IMR-90 (cell line): Measurements from ENCODE around the gene FOSB. TPM values are rescaled to one million over a fixed set of nuclear protein-coding genes. Genes with fewer than 3 reads are reported as not detected.

ENCODE experiments used
- ATAC-seq: fragments of 200-7000 bp; cut with Tn5 transposase; 2 replicates; pipeline ENCODE4 v1.9.1; 2020; ENCODE audit warnings: low read depth, mild to moderate bottlenecking, moderate library complexity
- BruUV-seq: library from RNA; stranded (reverse); fragments of 400-500 nt; replicated peaks from 2 replicates; lab custom pipeline; 2021; lab: Mats Ljungman, UMichigan
- CTCF ChIA-PET: fragments of 300-600 bp; formaldehyde crosslinking; extraction: SDS; loops from one replicate; lab custom pipeline; 2021; ENCODE audit warnings: antibody characterized with exemption; lab: Yijun Ruan, JAX
- POLR2A ChIA-PET: fragments of 300-600 bp; sonication (Branson Sonifier 250); formaldehyde crosslinking; loops from one replicate; lab custom pipeline; 2022; ENCODE audit warnings: antibody characterized with exemption; ENCODE audit not compliant: unreplicated experiment; lab: Charles Lee
- DNase-seq: peaks from one replicate; pipeline ENCODE4 v3.0.0; 2013
- H2AFZ ChIP-seq: replicated peaks from 2 replicates; pipeline ENCODE3; 2013; ENCODE audit warnings: low read length, mild to moderate bottlenecking; ENCODE audit not compliant: poor library complexity
- H2AK5ac ChIP-seq: 2 replicates; pipeline ENCODE4 v1.6.1; 2013; ENCODE audit warnings: low read depth, low read length, inconsistent platforms
- H2AK9ac ChIP-seq: replicated peaks from 2 replicates; pipeline ENCODE3; 2013; ENCODE audit warnings: mild to moderate bottlenecking, low read depth, low read length, moderate library complexity; ENCODE audit not compliant: poor library complexity
- H2BK120ac ChIP-seq: 2 replicates; pipeline ENCODE4 v1.6.1; 2013; ENCODE audit warnings: low read depth, low read length, inconsistent platforms
- H2BK15ac ChIP-seq: 3 replicates; pipeline ENCODE4 v1.6.1; 2013; ENCODE audit warnings: low read depth, low read length, inconsistent platforms
- H2BK20ac ChIP-seq: 2 replicates; pipeline ENCODE4 v1.6.1; 2013; ENCODE audit warnings: low read depth, mild to moderate bottlenecking, inconsistent platforms, low read length, moderate library complexity
- H2BK5ac ChIP-seq: 2 replicates; pipeline ENCODE4 v1.6.1; 2013; ENCODE audit warnings: mild to moderate bottlenecking, low read depth, low read length, inconsistent platforms; ENCODE audit not compliant: poor library complexity, severe bottlenecking
- H3K14ac ChIP-seq: replicated peaks from 2 replicates; pipeline ENCODE4 v1.6.1; 2013; ENCODE audit warnings: low read depth, low read length, inconsistent platforms
- H3K18ac ChIP-seq: 2 replicates; pipeline ENCODE4 v1.6.1; 2013; ENCODE audit warnings: low read depth, low read length, control low read depth
- H3K23ac ChIP-seq: 2 replicates; pipeline ENCODE4 v1.6.1; 2013; ENCODE audit warnings: low read depth, low read length, inconsistent platforms
- H3K27ac ChIP-seq: 2 replicates; pipeline ENCODE4 v1.5.1; 2013; ENCODE audit warnings: mild to moderate bottlenecking, control low read depth, low read length; ENCODE audit not compliant: insufficient read depth
- H3K27me3 ChIP-seq: 2 replicates; pipeline ENCODE4 v1.6.1; 2013; ENCODE audit warnings: low read length; ENCODE audit not compliant: control insufficient read depth, insufficient read depth
- H3K36me3 ChIP-seq: 2 replicates; pipeline ENCODE4 v1.6.1; 2013; ENCODE audit warnings: low read length, mixed read lengths; ENCODE audit not compliant: control insufficient read depth, insufficient read depth
- H3K4ac ChIP-seq: 2 replicates; pipeline ENCODE4 v1.6.1; 2013; ENCODE audit warnings: low read depth, low read length, inconsistent platforms
- H3K4me1 ChIP-seq: 2 replicates; pipeline ENCODE4 v1.6.1; 2013; ENCODE audit warnings: low read length, mixed read lengths; ENCODE audit not compliant: control insufficient read depth, insufficient read depth
- H3K4me2 ChIP-seq: 2 replicates; pipeline ENCODE4 v1.6.1; 2013; ENCODE audit warnings: low read depth, mild to moderate bottlenecking, control low read depth, low read length, moderate library complexity
- H3K4me3 ChIP-seq: 2 replicates; pipeline ENCODE4 v1.5.1; 2013; ENCODE audit warnings: low read depth, mild to moderate bottlenecking, control low read depth, low read length, moderate library complexity; ENCODE audit not compliant: insufficient read depth
- H3K56ac ChIP-seq: 2 replicates; pipeline ENCODE4 v1.6.1; 2013; ENCODE audit warnings: low read length, inconsistent platforms; ENCODE audit not compliant: insufficient read depth; ENCODE audit errors: extremely low read depth
- H3K79me1 ChIP-seq, 2 experiments: 2 replicates each; pipeline ENCODE4 v1.6.1; 2013; ENCODE audit warnings: low read length in 2 of 2, inconsistent platforms in 1 of 2, low read depth in 1 of 2
- H3K9ac ChIP-seq: 2 replicates; pipeline ENCODE4 v1.6.1; 2013; ENCODE audit warnings: low read depth, low read length, control low read depth
- H3K9me1 ChIP-seq: 2 replicates; pipeline ENCODE4 v1.6.1; 2013; ENCODE audit warnings: low read length, inconsistent platforms; ENCODE audit not compliant: insufficient read depth
- H3K9me3 ChIP-seq: 2 replicates; pipeline ENCODE4 v1.6.1; 2013; ENCODE audit warnings: low read length; ENCODE audit not compliant: control insufficient read depth, insufficient read depth
- H4K20me1 ChIP-seq: 2 replicates; pipeline ENCODE4 v1.6.1; 2013; ENCODE audit warnings: low read length, inconsistent platforms; ENCODE audit not compliant: insufficient read depth
- H4K5ac ChIP-seq: 2 replicates; pipeline ENCODE4 v1.6.1; 2013; ENCODE audit warnings: mild to moderate bottlenecking, low read depth, low read length, control low read depth
- H4K8ac ChIP-seq, 2 experiments: 2 replicates each; pipeline ENCODE4 v1.6.1; 2013; ENCODE audit warnings: low read depth in 2 of 2, low read length in 2 of 2, control low read depth in 1 of 2, inconsistent platforms in 1 of 2
- H4K91ac ChIP-seq: 2 replicates; pipeline ENCODE4 v1.6.1; 2013; ENCODE audit warnings: low read depth, low read length, inconsistent platforms; ENCODE audit not compliant: insufficient read depth
- CEBPB ChIP-seq: IDR thresholded peaks from 2 replicates; pipeline ENCODE4 v1.6.1; 2012; ENCODE audit warnings: low read depth, low read length, improper control_type of control experiment
- CHD1 ChIP-seq: IDR thresholded peaks from 2 replicates; pipeline ENCODE4 v1.6.1; 2012; ENCODE audit warnings: low read depth, low read length, improper control_type of control experiment
- MAZ ChIP-seq: IDR thresholded peaks from 2 replicates; pipeline ENCODE4 v1.6.1; 2012; ENCODE audit warnings: low read depth, mild to moderate bottlenecking, low read length, improper control_type of control experiment, moderate library complexity, borderline replicate concordance
- WGBS, 2 experiments: methylation state at CpG; one replicate each; pipeline versions ENCODE4 v1.1.5 to v1.1.7; 2013; ENCODE audit warnings: missing lambda C conversion rate in 2 of 2; ENCODE audit not compliant: insufficient read length in 1 of 2; ENCODE audit errors: extremely low coverage in 2 of 2; 5-methylcytosine and 5-hydroxymethylcytosine counted together
- dilution Hi-C: fragments of 300-500 bp; cut with HindIII; formaldehyde crosslinking; loops from one replicate; pipeline ENCODE4 v1.14.3; 2018; ENCODE audit warnings: low sequenced_read_pairs; ENCODE audit not compliant: unreplicated experiment
- in situ Hi-C: fragments of 300-500 bp; cut with MboI; formaldehyde crosslinking; loops from 3 replicates; pipeline ENCODE4 v1.14.3; 2019; ENCODE audit warnings: low sequenced_read_pairs, inconsistent platforms, mixed read lengths
- intact Hi-C: fragments of 100-400 bp; cut with micrococcal nuclease; formaldehyde crosslinking; loops from 2 replicates; pipeline ENCODE4 v1.10.0; 2022
- polyA plus RNA-seq, 3 experiments: library from polyadenylated mRNA; depleted of rRNA; stranded (reverse); fragments of >200 nt; gene quantifications; 2 replicates each; pipeline ENCODE4 v1.2.3, GENCODE V29; 2012; ENCODE audit warnings: low replicate concordance in 1 of 3
- total RNA-seq: library from RNA; depleted of rRNA; stranded (reverse); fragments of >200 nt; gene quantifications from 2 replicates; pipeline ENCODE4 v1.2.3, GENCODE V29; 2012

The FOSB gene
- total and polyA plus RNA-seq, 2 of the 4 experiments (the other 2 are of a cell fraction), result 11.1 to 15.6 TPM

DNA sequence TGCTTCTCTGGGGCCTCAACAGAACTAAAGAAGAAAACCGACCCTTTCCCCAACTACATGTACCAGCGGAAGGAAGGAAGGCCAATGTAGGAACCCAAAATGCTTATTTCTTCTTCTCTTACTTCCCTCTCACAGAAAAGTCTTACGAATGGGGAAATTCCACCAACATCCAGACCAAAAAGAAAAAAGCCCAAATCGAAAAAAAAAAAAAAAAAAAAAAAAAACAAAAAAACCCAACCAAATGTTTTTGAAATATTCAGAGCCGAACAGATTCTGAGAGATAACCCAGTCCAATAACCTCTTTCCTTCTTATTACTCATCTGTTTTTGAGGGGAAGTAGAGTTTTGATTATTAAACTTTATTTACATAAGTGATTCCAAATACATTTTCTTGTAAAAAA, 34.3 kb downstream of the FOSB start:
- CTCF ChIA-PET, result no interaction called here
- Histone ChIP-seq H4K8ac (no peak overlapping the region), H3K9me1 (peaks cover 17% of the 10 kb centered on the region), H3K4me1 (peaks cover 7% of the 10 kb centered on the region), H3K9ac (no peak overlapping the region), H4K91ac (no peak overlapping the region), H3K4me3 (no peak overlapping the region), H3K4ac (no peak overlapping the region), H3K4me2 (no peak overlapping the region), H3K9me3 (no peaks in the 10 kb centered on the region), H3K18ac (no peak overlapping the region), H2BK120ac (no peak overlapping the region), H2AFZ (no peak overlapping the region), H3K27ac (no peak overlapping the region), H3K79me1 (peaks cover 0 to 21% of the 10 kb centered on the region in 2 experiments; a peak in 2 of 4 replicates), H2BK20ac (no peak overlapping the region), H4K5ac (no peak overlapping the region), H2AK5ac (no peak overlapping the region), H3K36me3 (no peaks in the 10 kb centered on the region), H3K14ac (no peak overlapping the region), H3K23ac (no peak overlapping the region), H3K27me3 (peaks cover 6% of the 10 kb centered on the region; the same call in 1 of the 2 replicates), H3K56ac (no peak overlapping the region), H4K20me1 (no peaks in the 10 kb centered on the region), H2AK9ac (no peak overlapping the region), H2BK5ac (no peak overlapping the region), H2BK15ac (no peak overlapping the region)
- in situ Hi-C loops (no loop called here), dilution Hi-C loops (no loop called here), intact Hi-C loops (no loop called here)
- POLR2A ChIA-PET, result no interaction called here
- ATAC-seq (no peak), DNase-seq (no peak)
- TF ChIP-seq CHD1 (no peak), MAZ (no peak), CEBPB (no peak)
- no TSS peak for BruUV-seq
- WGBS, 2 experiments, result no CpG with 5 or more reads among the region's 5 CpGs
